OCI-M2 (cell line): ENCODE measurements around the gene PEX11A.

Source experiments
- DNase-seq: peaks from one replicate; lab custom pipeline; 2025; ENCODE audit not compliant: unreplicated experiment; lab: John Stamatoyannopoulos, UW

Gene PEX11A

DNA sequence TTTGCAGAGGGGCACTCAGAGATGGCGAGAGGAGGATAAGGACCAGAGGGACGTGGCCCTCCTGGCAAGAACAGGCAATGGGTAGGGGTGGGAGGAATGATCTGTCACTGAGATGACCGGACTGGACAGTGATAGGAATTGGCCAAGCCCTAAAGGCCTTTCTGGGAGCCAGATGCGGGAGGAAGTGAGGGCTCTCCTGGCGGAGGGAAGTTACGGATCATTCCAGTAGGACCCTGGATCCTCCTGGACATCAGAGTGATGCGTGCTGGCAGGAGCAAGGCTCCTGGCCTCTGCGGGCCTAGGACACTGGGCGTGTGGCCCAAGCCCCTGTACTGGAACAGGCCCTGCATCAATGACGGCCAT lies 58.7 kb downstream of the PEX11A start:
- DNase-seq: no peak
